HCT116 (cell line): ENCODE data around the gene CCL27. TPM values are rescaled to one million over a fixed set of nuclear protein-coding genes. Genes with fewer than 3 reads are reported as not detected.

Experiments
- ATAC-seq: fragments of 200-7000 bp; cut with Tn5 transposase; 2 replicates; pipeline ENCODE4 v1.9.1; 2020; ENCODE audit warnings: mild to moderate bottlenecking, moderate library complexity
- BruUV-seq: library from RNA; stranded (reverse); fragments of 400-500 nt; replicated peaks from 2 replicates; lab custom pipeline; 2021; lab: Mats Ljungman, UMichigan
- CTCF ChIA-PET: fragments of 300-600 bp; sonication (Branson Sonifier 250); formaldehyde crosslinking; loops from one replicate; lab custom pipeline; 2021; ENCODE audit warnings: antibody characterized with exemption; lab: Charles Lee
- POLR2A ChIA-PET: fragments of 300-600, 350-600 bp; sonication (Branson Sonifier 250); formaldehyde crosslinking; loops from one replicate; lab custom pipeline; 2021; ENCODE audit warnings: antibody characterized with exemption; lab: Charles Lee
- RAD21 ChIA-PET, 2 experiments: fragments of 300-600 bp; sonication (Branson Sonifier 250); formaldehyde crosslinking; loops; one replicate each; lab custom pipeline; 2023; ENCODE audit warnings: low total read pairs in 2 of 2; ENCODE audit not compliant: uncharacterized antibody in 2 of 2, unreplicated experiment in 2 of 2, low non-redundant PET in 1 of 2; lab: Charles Lee
- DNase-seq: peaks from one replicate; pipeline ENCODE4 v3.0.0-alpha.2; 2010; ENCODE audit warnings: low read depth, low spot score
- H2AFZ ChIP-seq: fragments of 200-600 bp; shearing (Covaris generic), sonication (generic); 2 replicates; pipeline ENCODE4 v1.6.1; 2017; ENCODE audit warnings: low read depth, mixed run types, mixed read lengths, antibody characterized with exemption, low read length; ENCODE audit not compliant: poor library complexity, severe bottlenecking
- H3K27ac ChIP-seq: 2 replicates; pipeline ENCODE4 v1.5.1; 2012; ENCODE audit warnings: low read depth, low read length
- H3K27me3 ChIP-seq: fragments of 200-600 bp; sonication (generic); 2 replicates; pipeline ENCODE4 v1.6.1; 2016; ENCODE audit warnings: mixed run types, low read length, mixed read lengths; ENCODE audit not compliant: insufficient read depth
- H3K36me3 ChIP-seq, 2 experiments: fragments of 200-500 bp in 1 of 2; fragments of 200-600 bp in 1 of 2; sonication (Bioruptor generic) in 1 of 2; sonication (generic) in 1 of 2; 2 replicates each; pipeline versions ENCODE4 v1.5.1 to v1.6.1; 2014 to 2016; ENCODE audit warnings: low read length in 2 of 2, inconsistent platforms in 1 of 2, mixed read lengths in 1 of 2, mixed run types in 1 of 2; ENCODE audit not compliant: insufficient read depth in 2 of 2, control insufficient read depth in 1 of 2
- H3K4me1 ChIP-seq, 2 experiments: fragments of 200-600 bp in 1 of 2; sonication (generic) in 1 of 2; 2 replicates each; pipeline versions ENCODE4 v1.5.1 to v1.6.1; 2012 to 2017; ENCODE audit warnings: low read length in 2 of 2, inconsistent platforms in 1 of 2, mild to moderate bottlenecking in 1 of 2, mixed read lengths in 1 of 2, mixed run types in 1 of 2, moderate library complexity in 1 of 2; ENCODE audit not compliant: insufficient read depth in 2 of 2, control insufficient read depth in 1 of 2
- H3K4me2 ChIP-seq: fragments of 200-600 bp; sonication (generic); 2 replicates; pipeline ENCODE4 v1.6.1; 2017; ENCODE audit warnings: mixed run types, low read length, mixed read lengths
- H3K4me3 ChIP-seq, 2 experiments: fragments of 200-600 bp in 1 of 2; sonication (generic) in 1 of 2; replicated peaks in 1 of 2; 2 replicates each; pipeline ENCODE4 v1.5.1; 2011 to 2016; ENCODE audit warnings: low read length in 2 of 2, control low read depth in 1 of 2, low read depth in 1 of 2, mild to moderate bottlenecking in 1 of 2, mixed read lengths in 1 of 2, mixed run types in 1 of 2
- H3K79me2 ChIP-seq: fragments of 200-600 bp; sonication (generic); 2 replicates; pipeline ENCODE4 v1.6.1; 2017; ENCODE audit warnings: mild to moderate bottlenecking, mixed run types, low read length, moderate library complexity, mixed read lengths; ENCODE audit not compliant: insufficient read depth
- H3K9ac ChIP-seq: fragments of 200-600 bp; sonication (generic); 2 replicates; pipeline ENCODE4 v1.6.1; 2016; ENCODE audit warnings: low read length, mixed read lengths
- H3K9me2 ChIP-seq: fragments of 200-600 bp; sonication (generic), shearing (Covaris generic); 2 replicates; pipeline ENCODE4 v1.6.1; 2017; ENCODE audit warnings: mixed run types, mild to moderate bottlenecking, moderate library complexity; ENCODE audit not compliant: insufficient read depth
- H3K9me3 ChIP-seq, 2 experiments: fragments of 200-500 bp in 1 of 2; fragments of 200-600 bp in 1 of 2; sonication (Bioruptor generic) in 1 of 2; sonication (generic) in 1 of 2; 2 replicates each; pipeline ENCODE4 v1.6.1; 2014 to 2017; ENCODE audit warnings: low read length in 2 of 2, mixed read lengths in 2 of 2, inconsistent platforms in 1 of 2, low read depth in 1 of 2, mild to moderate bottlenecking in 1 of 2, mixed run types in 1 of 2, moderate library complexity in 1 of 2; ENCODE audit not compliant: control insufficient read depth in 1 of 2, insufficient read depth in 1 of 2
- H4K20me1 ChIP-seq: fragments of 200-600 bp; sonication (generic), shearing (Covaris generic); 2 replicates; pipeline ENCODE4 v1.6.1; 2017; ENCODE audit warnings: mixed run types, mild to moderate bottlenecking, moderate library complexity; ENCODE audit not compliant: insufficient read depth
- ATF3 ChIP-seq: IDR thresholded peaks from 2 replicates; pipeline ENCODE4 v1.6.1; 2012
- CEBPB ChIP-seq: IDR thresholded peaks from 2 replicates; pipeline ENCODE4 v1.6.1; 2012; ENCODE audit warnings: low read depth
- EGR1 ChIP-seq: IDR thresholded peaks from 2 replicates; pipeline ENCODE4 v1.6.1; 2012; ENCODE audit warnings: low read depth
- ELF1 ChIP-seq: IDR thresholded peaks from 2 replicates; pipeline ENCODE4 v1.6.1; 2012; ENCODE audit warnings: low read depth, borderline replicate concordance
- EZH2 ChIP-seq: fragments of 200-600 bp; sonication (generic); IDR thresholded peaks from 2 replicates; pipeline ENCODE4 v1.6.1; 2017; ENCODE audit warnings: antibody characterized with exemption, mixed run types
- EZH2phosphoT487 ChIP-seq: fragments of 200-600 bp; IDR thresholded peaks from 2 replicates; pipeline ENCODE4 v1.6.1; 2018; ENCODE audit warnings: antibody characterized with exemption, borderline replicate concordance
- FOSL1 ChIP-seq: IDR thresholded peaks from 2 replicates; pipeline ENCODE4 v1.6.1; 2012; ENCODE audit warnings: low read depth
- JUND ChIP-seq: IDR thresholded peaks from 2 replicates; pipeline ENCODE4 v1.6.1; 2012
- POLR2A ChIP-seq: IDR thresholded peaks from 2 replicates; pipeline ENCODE4 v1.7.0; 2011; ENCODE audit warnings: borderline replicate concordance; ENCODE audit not compliant: insufficient read depth, insufficient read length; ENCODE audit errors: extremely low read depth
- REST ChIP-seq: IDR thresholded peaks from 2 replicates; pipeline ENCODE4 v1.6.1; 2012; ENCODE audit warnings: low read depth
- SIN3A ChIP-seq: IDR thresholded peaks from 2 replicates; pipeline ENCODE4 v1.6.1; 2012; ENCODE audit warnings: low read depth
- SP1 ChIP-seq: IDR thresholded peaks from 2 replicates; pipeline ENCODE4 v1.6.1; 2012; ENCODE audit warnings: low read depth
- SRF ChIP-seq: IDR thresholded peaks from 2 replicates; pipeline ENCODE4 v1.6.1; 2012; ENCODE audit warnings: low read depth
- YY1 ChIP-seq: IDR thresholded peaks from 2 replicates; pipeline ENCODE4 v1.6.1; 2011; ENCODE audit warnings: low read length, low read depth, moderate library complexity, mild to moderate bottlenecking; ENCODE audit not compliant: insufficient replicate concordance; ENCODE audit errors: extremely low read depth
- ZFX ChIP-seq: fragments of 450-650 bp; IDR thresholded peaks from 2 replicates; pipeline ENCODE4 v1.6.1; 2017
- intact Hi-C: fragments of 100-400 bp; cut with micrococcal nuclease; formaldehyde crosslinking; loops from 2 replicates; pipeline ENCODE4 v1.10.0; 2022
- total RNA-seq: library from RNA; stranded (reverse); gene quantifications from one replicate; pipeline ENCODE4 v1.2.1, GENCODE V29; 2021; ENCODE audit not compliant: unreplicated experiment

Gene CCL27
- total RNA-seq, 1 experiment from 2014 or later = 1.0 TPM

GRCh38 chr9:34690983-34691935, 28.8 kb upstream of the CCL27 start, which contains the start of gene CCL19:
CCL19 (minus strand) TSS chr9:34691276; CDS start chr9:34691139, 137 bp downstream.
- Histone ChIP-seq H3K4me2 (no peak within 1 kb of the TSS), H3K27ac (no peak within 1 kb of the TSS), H2AFZ (no peak within 1 kb of the TSS), H3K9me3 (no peaks in the 10 kb centered on the region), H3K36me3 (no peaks in the 10 kb centered on the region), H3K79me2 (no peaks in the 10 kb centered on the region), H3K9ac (no peak within 1 kb of the TSS), H4K20me1 (no peaks in the 10 kb centered on the region), H3K9me2 (no peaks in the 10 kb centered on the region), H3K4me3 (no peak within 1 kb of the TSS), H3K27me3 (no peaks in the 10 kb centered on the region), H3K4me1 (no peaks in the 10 kb centered on the region)
- ATAC-seq = no peak
- DNase-seq = no peak
- intact Hi-C loops = no loop called here
- ChIA-PET CTCF (interaction anchor here (1.9 kb wide), 1 partner anchor 12 kb away, joined by 8 read pairs; no protein-coding TSS in a partner anchor), RAD21 (no interaction called here), POLR2A (no interaction called here)
- TF ChIP-seq ATF3 (no peak), CEBPB (no peak), SIN3A (no peak), EZH2 (no peak), SRF (no peak), ZFX (no peak), POLR2A (no peak), REST (no peak), EZH2phosphoT487 (no peak), EGR1 (no peak), YY1 (no peak), JUND (no peak), FOSL1 (no peak), ELF1 (no peak), SP1 (no peak)
- BruUV-seq = no TSS peak
